Measurements from ENCODE around the gene RGS19.

RGS19 gene

GRCh38 chr20:64056639-64056888, 22.8 kb downstream of the RGS19 start:
- H3K4me3 ChIP-seq (ENCODE audit: low read length in 2 of 2), result no peak overlapping the region
- H3K36me3 ChIP-seq (ENCODE audit: control insufficient read depth in 2 of 2, insufficient read depth in 2 of 2, low read length in 2 of 2), result no peaks in the 10 kb centered on the region
- peaks cover 12 to 44% of the 10 kb centered on the region in 2 donors for H3K27me3 ChIP-seq (ENCODE audit: control insufficient read depth in 2 of 2, insufficient read depth in 2 of 2, low read length in 2 of 2)
- no peak overlapping the region for H3K9ac ChIP-seq (ENCODE audit: low read depth in 1 of 2, low read length in 2 of 2)
- peak overlapping the region; percentile 11 to 16 for H3K27ac ChIP-seq (ENCODE audit: low read depth in 2 of 2, low read length in 2 of 2)
- no peaks in the 10 kb centered on the region for H3K9me3 ChIP-seq (ENCODE audit: control insufficient read depth in 2 of 2, low read length in 2 of 2)
- peaks cover 3 to 6% of the 10 kb centered on the region in 2 donors for H3K4me1 ChIP-seq (ENCODE audit: control insufficient read depth in 2 of 2, insufficient read depth in 2 of 2, low read length in 2 of 2)

DNA sequence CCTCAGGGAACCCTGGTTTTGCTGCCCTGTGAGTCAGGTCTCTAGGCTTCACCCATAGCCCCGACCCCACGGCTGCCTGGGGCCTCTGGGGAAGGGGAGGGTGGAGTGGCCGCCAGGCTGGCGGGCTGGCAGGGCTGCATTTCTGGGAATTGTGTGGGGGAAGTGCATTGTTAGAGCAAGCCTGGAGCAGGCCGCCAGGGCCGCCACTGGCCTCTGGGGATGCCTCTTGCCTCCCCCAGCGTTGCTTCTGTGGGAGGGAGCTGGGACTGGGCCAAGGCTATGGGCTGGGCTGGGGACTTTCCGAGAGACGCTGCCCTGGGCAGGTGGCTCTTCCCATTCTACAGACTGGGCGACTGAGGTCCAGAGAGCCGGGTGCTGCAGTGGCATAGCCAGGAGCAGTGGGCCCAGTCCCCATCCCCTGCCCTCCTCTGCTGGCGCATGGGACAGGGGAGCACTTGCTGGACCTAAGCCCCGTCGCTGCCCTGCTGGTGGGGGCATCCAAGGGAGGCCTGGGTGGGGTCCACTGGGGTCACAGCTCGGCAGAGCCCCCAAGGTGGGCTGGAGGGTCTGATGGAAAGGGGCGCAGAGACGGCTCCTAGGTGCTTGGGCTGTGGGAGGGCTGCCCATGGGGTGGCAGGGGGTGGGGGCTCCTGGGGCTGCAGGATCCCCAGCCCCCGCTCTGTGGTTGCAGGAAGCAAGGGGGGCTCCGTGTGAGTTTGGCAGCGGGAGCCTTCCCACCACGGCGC, 23.3 kb downstream of the RGS19 start:
- H3K9me3 ChIP-seq (ENCODE audit: control insufficient read depth in 2 of 2, low read length in 2 of 2), result no peaks in the 10 kb centered on the region
- H3K4me3 ChIP-seq (ENCODE audit: low read length in 2 of 2), result no peak overlapping the region
- H3K4me1 ChIP-seq (ENCODE audit: control insufficient read depth in 2 of 2, insufficient read depth in 2 of 2, low read length in 2 of 2), result peaks cover 3 to 6% of the 10 kb centered on the region in 2 donors
- H3K27ac ChIP-seq (ENCODE audit: low read depth in 2 of 2, low read length in 2 of 2), result peak overlapping the region in 1 of 2 donors; percentile 16
- H3K27me3 ChIP-seq (ENCODE audit: control insufficient read depth in 2 of 2, insufficient read depth in 2 of 2, low read length in 2 of 2), result peaks cover 12 to 49% of the 10 kb centered on the region in 2 donors
- H3K9ac ChIP-seq (ENCODE audit: low read depth in 1 of 2, low read length in 2 of 2), result no peak overlapping the region
- no peaks in the 10 kb centered on the region for H3K36me3 ChIP-seq (ENCODE audit: control insufficient read depth in 2 of 2, insufficient read depth in 2 of 2, low read length in 2 of 2)

DNA sequence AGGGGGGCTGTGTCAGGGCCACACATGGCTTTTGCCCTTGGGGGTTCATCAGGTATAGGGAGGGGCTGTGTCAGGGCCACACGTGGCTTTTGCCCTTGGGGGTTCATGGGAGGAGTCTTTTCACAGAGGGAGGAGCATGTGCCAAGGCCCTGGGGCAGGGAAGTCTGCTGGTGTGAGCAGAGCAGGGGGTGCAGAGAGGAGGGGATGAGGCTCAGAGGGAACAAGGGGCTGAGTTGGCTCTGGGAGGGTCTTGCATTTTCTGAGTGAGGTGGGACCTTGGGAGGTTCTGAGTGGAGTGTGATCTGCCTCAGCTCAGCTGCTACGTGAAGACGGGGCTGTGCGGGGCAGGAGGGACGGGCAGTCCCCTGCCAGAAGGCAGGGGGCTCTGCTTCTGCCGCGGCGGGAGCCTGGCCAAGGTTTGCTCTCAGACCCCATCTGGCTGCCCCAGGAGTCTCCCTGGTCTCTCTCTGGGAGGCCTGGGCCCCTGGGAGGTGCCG, 23.9 kb downstream of the RGS19 start:
- H3K4me1 ChIP-seq (ENCODE audit: control insufficient read depth in 2 of 2, insufficient read depth in 2 of 2, low read length in 2 of 2), result peaks cover 3 to 6% of the 10 kb centered on the region in 2 donors
- H3K9me3 ChIP-seq (ENCODE audit: control insufficient read depth in 2 of 2, low read length in 2 of 2), result no peaks in the 10 kb centered on the region
- H3K4me3 ChIP-seq (ENCODE audit: low read length in 2 of 2), result no peak overlapping the region
- H3K36me3 ChIP-seq (ENCODE audit: control insufficient read depth in 2 of 2, insufficient read depth in 2 of 2, low read length in 2 of 2), result no peaks in the 10 kb centered on the region
- H3K27ac ChIP-seq (ENCODE audit: low read depth in 2 of 2, low read length in 2 of 2), result peak overlapping the region in 1 of 2 donors; percentile 16
- no peak overlapping the region for H3K9ac ChIP-seq (ENCODE audit: low read depth in 1 of 2, low read length in 2 of 2)
- peaks cover 18 to 55% of the 10 kb centered on the region in 2 donors for H3K27me3 ChIP-seq (ENCODE audit: control insufficient read depth in 2 of 2, insufficient read depth in 2 of 2, low read length in 2 of 2)

- Histone ChIP-seq H3K27ac (ENCODE audit: low read depth in 2 of 2, low read length in 2 of 2) (peak overlapping the region in 1 of 2 donors; percentile 32), H3K4me3 (ENCODE audit: low read length in 2 of 2) (no peak overlapping the region), H3K36me3 (ENCODE audit: control insufficient read depth in 2 of 2, insufficient read depth in 2 of 2, low read length in 2 of 2) (no peaks in the 10 kb centered on the region), H3K9me3 (ENCODE audit: control insufficient read depth in 2 of 2, low read length in 2 of 2) (no peaks in the 10 kb centered on the region), H3K4me1 (ENCODE audit: control insufficient read depth in 2 of 2, insufficient read depth in 2 of 2, low read length in 2 of 2) (peaks cover 5 to 6% of the 10 kb centered on the region in 2 donors), H3K9ac (ENCODE audit: low read depth in 1 of 2, low read length in 2 of 2) (no peak overlapping the region), H3K27me3 (ENCODE audit: control insufficient read depth in 2 of 2, insufficient read depth in 2 of 2, low read length in 2 of 2) (peaks cover 25 to 63% of the 10 kb centered on the region in 2 donors)
Measured at GRCh38 chr20:64053841-64054661, 25.3 kb downstream of the RGS19 start.

- peak overlapping the region in 1 of 2 donors; percentile 32 for H3K27ac ChIP-seq (ENCODE audit: low read depth in 2 of 2, low read length in 2 of 2)
Measured at GRCh38 chr20:64052987-64053840, 26.1 kb downstream of the RGS19 start.

DNA sequence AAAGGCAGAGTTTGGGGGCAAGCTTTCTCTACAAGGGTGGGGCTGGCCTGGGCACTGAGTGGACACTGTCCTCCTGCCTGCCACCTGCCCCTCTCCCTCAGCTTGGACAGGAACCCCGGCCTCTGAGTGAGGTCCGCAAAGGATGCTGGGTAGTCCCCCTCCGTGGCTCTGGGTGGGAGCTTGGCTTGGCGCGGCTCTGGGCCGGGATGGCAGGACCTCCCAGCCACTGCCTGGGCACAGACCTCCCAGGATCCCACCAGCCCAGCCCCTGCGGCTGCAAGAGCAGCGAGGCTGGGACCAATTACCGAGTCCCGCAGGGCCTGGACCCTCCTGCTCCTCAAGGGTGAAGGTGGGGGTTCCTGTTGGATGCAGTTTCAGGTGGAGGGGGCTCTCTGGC, 27.0 kb downstream of the RGS19 start:
- Histone ChIP-seq H3K9me3 (ENCODE audit: control insufficient read depth in 2 of 2, low read length in 2 of 2) (no peaks in the 10 kb centered on the region), H3K4me3 (ENCODE audit: low read length in 2 of 2) (no peak overlapping the region), H3K9ac (ENCODE audit: low read depth in 1 of 2, low read length in 2 of 2) (no peak overlapping the region), H3K27ac (ENCODE audit: low read depth in 2 of 2, low read length in 2 of 2) (peak overlapping the region in 1 of 2 donors; percentile 48), H3K4me1 (ENCODE audit: control insufficient read depth in 2 of 2, insufficient read depth in 2 of 2, low read length in 2 of 2) (peaks cover 0 to 4% of the 10 kb centered on the region in 2 donors), H3K36me3 (ENCODE audit: control insufficient read depth in 2 of 2, insufficient read depth in 2 of 2, low read length in 2 of 2) (no peaks in the 10 kb centered on the region), H3K27me3 (ENCODE audit: control insufficient read depth in 2 of 2, insufficient read depth in 2 of 2, low read length in 2 of 2) (peaks cover 25 to 67% of the 10 kb centered on the region in 2 donors)

More at GRCh38 chr20:64052987-64053840, 26.1 kb downstream of the RGS19 start:
- peaks cover 25 to 63% of the 10 kb centered on the region in 2 donors for H3K27me3 ChIP-seq (ENCODE audit: control insufficient read depth in 2 of 2, insufficient read depth in 2 of 2, low read length in 2 of 2)
- H3K9me3 ChIP-seq (ENCODE audit: control insufficient read depth in 2 of 2, low read length in 2 of 2), result no peaks in the 10 kb centered on the region
- no peaks in the 10 kb centered on the region for H3K36me3 ChIP-seq (ENCODE audit: control insufficient read depth in 2 of 2, insufficient read depth in 2 of 2, low read length in 2 of 2)
- H3K9ac ChIP-seq (ENCODE audit: low read depth in 1 of 2, low read length in 2 of 2), result no peak overlapping the region
- peaks cover 5 to 6% of the 10 kb centered on the region in 2 donors for H3K4me1 ChIP-seq (ENCODE audit: control insufficient read depth in 2 of 2, insufficient read depth in 2 of 2, low read length in 2 of 2)
- no peak overlapping the region for H3K4me3 ChIP-seq (ENCODE audit: low read length in 2 of 2)

DNA sequence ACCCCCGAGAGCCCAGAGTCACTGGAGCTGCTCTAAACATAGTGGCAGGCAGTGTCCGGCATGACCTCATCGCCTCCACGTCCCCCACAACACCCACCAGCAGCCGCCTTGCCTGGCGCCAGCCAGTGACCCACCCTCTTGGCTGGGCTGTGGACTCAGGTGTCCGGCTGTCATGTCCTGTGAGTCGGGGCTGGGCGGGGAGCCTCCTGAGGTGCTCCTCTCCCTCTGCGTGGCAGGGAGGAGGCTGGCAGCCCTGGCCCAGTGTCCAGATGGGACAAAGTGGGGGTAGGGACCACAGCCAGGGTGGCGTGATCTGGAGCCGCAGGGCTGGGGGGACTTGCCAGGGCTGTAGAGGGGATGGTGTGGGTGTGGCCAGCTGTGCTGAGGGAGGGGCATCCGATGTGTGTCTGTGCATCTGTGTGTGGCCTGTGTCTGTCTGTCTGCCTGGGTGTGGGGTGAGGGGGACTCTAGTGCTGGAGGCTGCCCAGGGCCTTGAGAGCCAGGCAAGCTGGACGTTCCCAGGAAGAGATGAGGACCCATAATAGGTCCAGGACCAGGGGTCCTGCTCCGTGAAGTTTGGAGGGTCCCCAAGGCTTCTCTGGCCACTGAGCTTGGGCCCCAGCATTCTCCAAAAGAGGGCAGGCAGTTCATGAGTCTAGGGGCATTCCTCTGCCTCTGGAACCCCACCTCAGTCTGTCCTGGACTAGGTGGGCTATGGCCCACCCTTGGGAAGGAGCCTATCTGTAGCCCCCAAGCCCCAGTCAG, 27.6 kb downstream of the RGS19 start:
- H3K27me3 ChIP-seq (ENCODE audit: control insufficient read depth in 2 of 2, insufficient read depth in 2 of 2, low read length in 2 of 2), result peaks cover 29 to 67% of the 10 kb centered on the region in 2 donors
- H3K27ac ChIP-seq (ENCODE audit: low read depth in 2 of 2, low read length in 2 of 2), result peak overlapping the region in 1 of 2 donors; percentile 48
- no peaks in the 10 kb centered on the region for H3K36me3 ChIP-seq (ENCODE audit: control insufficient read depth in 2 of 2, insufficient read depth in 2 of 2, low read length in 2 of 2)
- H3K4me1 ChIP-seq (ENCODE audit: control insufficient read depth in 2 of 2, insufficient read depth in 2 of 2, low read length in 2 of 2), result peaks cover 0 to 2% of the 10 kb centered on the region in 2 donors
- H3K9ac ChIP-seq (ENCODE audit: low read depth in 1 of 2, low read length in 2 of 2), result no peak overlapping the region
- H3K4me3 ChIP-seq (ENCODE audit: low read length in 2 of 2), result no peak overlapping the region
- H3K9me3 ChIP-seq (ENCODE audit: control insufficient read depth in 2 of 2, low read length in 2 of 2), result no peaks in the 10 kb centered on the region

DNA sequence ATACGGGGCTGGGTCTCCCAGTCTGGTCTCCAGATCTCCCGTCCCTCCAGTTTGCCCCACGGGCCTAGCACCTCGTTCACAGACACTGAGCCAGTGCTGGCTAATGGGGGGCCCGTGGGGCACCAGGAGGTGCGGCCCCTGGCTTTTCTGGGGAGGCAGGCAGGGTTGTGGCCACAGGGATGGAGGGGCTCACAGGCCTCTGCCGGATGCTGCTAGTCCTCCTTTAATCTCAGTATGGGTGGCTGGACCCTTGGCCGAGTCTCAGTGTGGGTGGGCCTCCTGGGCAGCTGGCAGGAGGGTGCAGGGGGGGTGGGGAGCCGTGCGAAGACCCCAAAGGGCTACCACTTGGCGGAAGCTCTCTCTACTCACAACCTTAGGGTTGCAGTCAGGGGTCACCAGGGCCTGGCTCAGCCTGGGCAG, 28.3 kb downstream of the RGS19 start:
- H3K27me3 ChIP-seq (ENCODE audit: control insufficient read depth in 2 of 2, insufficient read depth in 2 of 2, low read length in 2 of 2), result peaks cover 34 to 70% of the 10 kb centered on the region in 2 donors
- H3K27ac ChIP-seq (ENCODE audit: low read depth in 2 of 2, low read length in 2 of 2), result peak overlapping the region; percentile 48
- H3K4me3 ChIP-seq (ENCODE audit: low read length in 2 of 2), result no peak overlapping the region
- no peaks in the 10 kb centered on the region for H3K36me3 ChIP-seq (ENCODE audit: control insufficient read depth in 2 of 2, insufficient read depth in 2 of 2, low read length in 2 of 2)
- no peaks in the 10 kb centered on the region for H3K9me3 ChIP-seq (ENCODE audit: control insufficient read depth in 2 of 2, low read length in 2 of 2)
- H3K4me1 ChIP-seq (ENCODE audit: control insufficient read depth in 2 of 2, insufficient read depth in 2 of 2, low read length in 2 of 2), result peaks cover 0 to 2% of the 10 kb centered on the region in 2 donors
- no peak overlapping the region for H3K9ac ChIP-seq (ENCODE audit: low read depth in 1 of 2, low read length in 2 of 2)

- no peaks in the 10 kb centered on the region for H3K9me3 ChIP-seq (ENCODE audit: control insufficient read depth in 2 of 2, low read length in 2 of 2)
- H3K9ac ChIP-seq (ENCODE audit: low read depth in 1 of 2, low read length in 2 of 2), result no peak overlapping the region
- no peak overlapping the region for H3K4me3 ChIP-seq (ENCODE audit: low read length in 2 of 2)
- peak overlapping the region; percentile 48 for H3K27ac ChIP-seq (ENCODE audit: low read depth in 2 of 2, low read length in 2 of 2)
- peaks cover 35 to 71% of the 10 kb centered on the region in 2 donors for H3K27me3 ChIP-seq (ENCODE audit: control insufficient read depth in 2 of 2, insufficient read depth in 2 of 2, low read length in 2 of 2)
- H3K36me3 ChIP-seq (ENCODE audit: control insufficient read depth in 2 of 2, insufficient read depth in 2 of 2, low read length in 2 of 2), result no peaks in the 10 kb centered on the region
- peaks cover 0 to 2% of the 10 kb centered on the region in 2 donors for H3K4me1 ChIP-seq (ENCODE audit: control insufficient read depth in 2 of 2, insufficient read depth in 2 of 2, low read length in 2 of 2)
Measured at GRCh38 chr20:64050261-64051032, 28.9 kb downstream of the RGS19 start.

Measured in mucosa of rectum (tissue), 2 donors.